KBM-7 (cell line): ENCODE data around the gene MRPL27.

Experiments used
- DNase-seq: peaks from one replicate; pipeline ENCODE4 v3.0.0-alpha.2; 2015
- in situ Hi-C: fragments of 300-500 bp; cut with MboI; formaldehyde crosslinking; loops from 2 replicates; pipeline ENCODE4 v1.14.3; 2020; ENCODE audit warnings: low sequenced_read_pairs, low pct_unique_long_range_greater_than_20kb, mixed read lengths

Gene MRPL27

DNA sequence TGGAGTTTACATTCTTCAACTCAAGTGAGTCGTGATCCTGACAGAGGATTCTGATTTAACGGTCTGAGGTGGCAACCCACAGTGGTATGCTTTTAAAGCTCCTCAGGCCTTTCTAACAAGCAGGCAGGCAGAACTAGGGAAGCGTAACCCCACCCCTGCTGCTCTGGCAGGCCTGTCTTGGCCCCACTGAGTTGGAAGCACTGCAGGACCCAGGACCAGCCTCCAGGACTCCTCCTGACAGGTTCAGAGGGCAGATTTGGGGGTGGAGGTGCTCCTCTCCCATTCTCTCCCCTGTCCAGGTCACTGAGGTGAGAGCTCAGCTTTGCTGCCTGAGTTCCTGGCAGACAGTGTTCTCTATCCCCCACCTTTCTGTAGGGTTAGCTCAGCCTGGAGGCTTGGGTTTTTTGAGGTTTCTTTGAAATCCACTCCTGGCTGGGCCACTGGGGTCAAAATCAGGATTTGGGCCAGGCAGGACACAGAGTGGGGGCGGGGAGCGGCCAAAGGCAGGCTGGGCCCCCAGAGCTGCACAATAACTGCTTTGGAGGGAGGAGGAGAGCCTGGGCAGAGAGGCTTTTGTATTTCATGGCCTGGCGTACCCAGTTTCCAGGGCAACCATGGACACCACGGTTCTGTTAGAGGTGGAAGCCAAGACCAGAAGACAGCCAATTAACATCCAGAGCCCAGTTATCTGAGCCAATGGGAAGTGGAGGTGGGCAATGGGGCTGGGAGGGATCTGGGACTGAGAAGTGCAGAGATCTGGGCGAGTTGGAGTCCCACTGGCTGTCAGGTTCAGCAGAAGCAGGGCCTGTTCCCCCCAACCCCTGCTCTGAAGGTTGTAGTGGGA, 9.5 kb downstream of the MRPL27 start:
- in situ Hi-C loops = no loop called here
- peak; percentile 26 for DNase-seq

DNA sequence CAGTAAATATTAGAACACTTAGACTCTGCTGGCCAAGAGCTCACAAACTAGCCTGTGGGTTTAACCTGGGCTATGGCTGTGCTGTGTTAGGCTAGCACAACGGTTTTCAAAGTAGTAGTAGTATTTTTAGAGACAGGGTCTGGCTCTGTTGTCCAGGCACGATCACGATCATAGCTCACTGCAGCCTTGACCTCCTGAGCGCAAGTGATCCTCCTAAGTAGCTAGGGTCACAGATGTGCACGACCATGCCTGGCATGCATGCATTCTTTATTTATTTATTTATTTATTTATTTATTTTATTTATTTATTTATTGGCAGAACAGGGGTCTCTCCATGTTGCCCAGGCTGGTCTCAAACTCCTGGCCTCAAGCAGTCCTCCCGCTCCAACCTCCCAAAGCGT, 10.3 kb downstream of the MRPL27 start:
- no peak for DNase-seq
- in situ Hi-C loops = no loop called here

- in situ Hi-C loops = no loop called here
- DNase-seq = peak; percentile 79
Measured at GRCh38 chr17:50361561-50362480, 11.2 kb downstream of the MRPL27 start.

DNA sequence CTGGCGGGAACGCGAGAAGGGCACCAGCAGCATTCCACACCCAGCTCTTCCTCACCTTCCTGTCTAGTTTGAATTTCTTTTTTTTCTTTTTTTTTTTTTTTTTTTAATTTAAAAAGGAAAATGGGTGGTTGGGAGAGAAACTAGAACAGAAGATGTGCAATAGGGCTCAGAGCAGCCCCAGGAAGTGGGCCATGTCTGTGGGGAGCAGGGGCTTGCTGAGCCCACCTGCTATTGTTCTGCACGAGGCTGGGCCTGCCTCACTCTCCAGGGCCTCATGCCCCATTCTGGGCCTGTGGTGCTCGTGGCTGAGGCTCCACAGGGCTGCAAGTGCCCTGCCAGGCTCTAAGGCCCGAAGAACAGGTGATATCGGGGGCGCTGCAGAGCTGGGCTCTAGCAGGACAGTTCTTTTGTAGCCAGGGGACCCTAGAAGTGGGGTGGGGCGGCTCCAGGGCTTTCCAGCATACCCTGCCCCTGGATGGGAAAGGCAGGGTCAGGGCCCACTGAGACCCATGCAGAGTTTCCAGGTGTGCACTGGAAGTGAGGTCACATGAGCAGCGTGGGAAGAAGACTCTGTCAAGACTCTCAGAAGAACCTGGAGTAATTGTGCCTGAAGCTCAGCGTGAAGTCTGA, 12.4 kb downstream of the MRPL27 start:
- DNase-seq = no peak
- in situ Hi-C loops = no loop called here

DNA sequence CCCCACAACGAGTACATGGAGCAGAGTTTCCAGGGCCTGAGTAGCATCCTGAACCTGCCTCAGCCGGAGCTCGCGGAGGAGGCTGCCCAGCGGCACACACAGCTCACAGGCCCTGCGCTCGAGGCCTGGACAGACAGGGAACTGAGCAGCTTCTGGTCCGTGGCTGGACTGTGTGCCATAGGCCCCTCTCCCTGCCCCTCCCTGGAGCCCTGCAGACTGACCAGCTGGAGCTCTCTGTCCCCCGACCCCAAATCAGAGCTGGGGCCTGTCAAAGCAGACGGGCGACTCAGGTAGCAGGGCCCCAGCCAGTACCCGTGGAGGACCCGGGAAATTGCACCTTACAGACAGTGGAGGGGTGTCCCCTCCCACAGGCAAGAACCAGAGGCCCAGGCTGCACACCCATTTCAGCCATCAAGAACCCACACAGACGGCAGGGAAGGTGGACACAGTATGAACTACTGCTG, 13.0 kb downstream of the MRPL27 start:
- no peak for DNase-seq
- in situ Hi-C loops = no loop called here

DNA sequence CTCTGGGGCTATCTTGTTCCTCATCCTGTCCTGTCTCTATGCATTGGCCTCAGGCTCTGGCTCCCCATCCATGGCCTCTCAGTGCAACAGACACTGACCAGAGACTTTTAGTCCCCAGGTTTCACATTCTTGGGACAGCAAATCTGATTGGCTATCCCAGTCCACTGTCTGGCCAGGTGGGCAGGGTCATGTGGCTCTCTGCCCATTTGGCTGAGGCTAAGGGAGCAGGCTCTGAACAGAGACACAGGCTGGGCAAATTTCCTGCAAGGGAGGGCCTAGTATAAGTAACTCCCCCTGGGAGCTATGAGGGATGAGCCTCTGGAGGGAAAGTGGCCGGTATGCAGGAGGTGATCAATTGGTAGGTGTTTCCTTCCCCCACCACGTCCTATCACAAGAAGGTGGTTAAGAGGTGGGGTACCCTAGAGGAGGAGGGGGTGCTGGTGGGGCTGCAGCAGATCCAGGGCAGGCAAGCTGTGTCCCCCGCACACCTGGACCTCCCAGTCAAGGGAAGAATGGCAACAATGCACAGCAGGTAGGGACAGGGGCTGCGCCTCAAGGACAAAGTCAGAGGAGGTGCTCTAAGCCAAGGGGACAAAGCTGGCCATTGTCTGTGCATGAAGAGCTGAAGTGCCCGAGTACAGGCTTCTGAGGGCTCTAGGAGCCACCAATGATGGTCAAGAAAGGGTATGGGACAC, 13.8 kb downstream of the MRPL27 start:
- no peak for DNase-seq
- in situ Hi-C loops = no loop called here

- no peak for DNase-seq
- in situ Hi-C loops = no loop called here
Measured at GRCh38 chr17:50358177-50358576, 14.8 kb downstream of the MRPL27 start.

GRCh38 chr17:50356892-50357510, 16.0 kb downstream of the MRPL27 start:
- in situ Hi-C loops = no loop called here
- DNase-seq = no peak

DNA sequence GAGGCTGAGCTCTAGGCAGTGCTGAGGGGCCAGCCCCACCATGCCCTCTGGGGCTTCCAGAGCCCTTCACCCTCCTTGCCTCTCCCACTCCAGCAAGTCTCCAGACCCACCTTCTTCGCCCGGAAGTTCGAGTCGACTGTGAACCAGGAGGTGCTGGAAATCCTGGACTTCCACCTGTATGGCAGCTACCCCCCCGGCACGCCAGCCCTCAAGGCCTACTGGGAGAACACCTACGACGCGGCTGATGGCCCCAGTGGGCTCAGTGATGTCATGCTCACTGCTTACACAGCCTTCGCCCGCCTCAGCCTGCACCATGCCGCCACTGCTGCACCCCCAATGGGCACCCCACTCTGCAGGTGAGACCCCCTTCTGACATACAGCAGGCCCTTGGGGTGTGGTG, 16.6 kb downstream of the MRPL27 start:
- no peak for DNase-seq
- in situ Hi-C loops = no loop called here

- in situ Hi-C loops = no loop called here
- DNase-seq = no peak
Measured at GRCh38 chr17:50355701-50356341, 17.2 kb downstream of the MRPL27 start.

DNA sequence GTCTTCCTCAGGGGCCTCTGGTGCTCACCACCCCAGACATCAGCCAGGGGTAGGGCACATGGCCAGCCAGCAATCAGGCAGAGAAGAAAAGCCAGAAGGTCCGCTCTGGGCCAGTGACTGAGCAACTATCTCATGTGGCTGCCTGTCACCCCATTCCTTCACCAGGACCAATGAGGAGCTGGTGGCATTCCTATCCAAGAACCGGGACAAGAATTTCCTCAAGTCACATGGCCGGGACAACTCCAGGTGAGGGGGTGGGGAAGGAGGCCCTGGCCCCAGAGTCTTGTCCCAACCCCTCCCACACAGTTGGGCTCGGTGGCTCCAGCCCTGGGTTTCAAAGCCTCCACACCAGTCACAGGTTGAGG, 17.7 kb downstream of the MRPL27 start:
- DNase-seq = no peak
- in situ Hi-C loops = no loop called here

DNA sequence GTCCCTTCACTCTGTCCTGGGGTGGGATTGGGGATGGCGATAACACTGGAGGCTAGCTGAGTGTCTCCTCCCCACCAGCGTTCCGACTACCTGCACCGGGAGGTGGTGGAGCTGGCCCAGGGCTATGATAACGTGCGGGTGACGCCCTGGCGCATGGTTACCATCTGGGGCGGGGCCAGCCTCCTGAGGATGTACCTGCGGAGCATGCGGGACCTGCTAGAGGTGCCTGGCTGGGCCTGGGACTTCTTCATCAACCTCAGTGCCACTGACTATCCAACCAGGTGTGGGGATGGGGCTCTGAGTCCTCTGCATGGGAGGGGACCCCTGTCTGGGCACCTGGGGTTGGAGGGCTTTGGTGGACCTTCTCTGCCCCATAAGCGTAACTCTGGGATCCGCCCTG, 18.2 kb downstream of the MRPL27 start:
- DNase-seq = no peak
- in situ Hi-C loops = no loop called here

GRCh38 chr17:50354198-50354597, 18.8 kb downstream of the MRPL27 start:
- no peak for DNase-seq
- in situ Hi-C loops = no loop called here

GRCh38 chr17:50353600-50354195, 19.3 kb downstream of the MRPL27 start:
- no peak for DNase-seq
- in situ Hi-C loops = no loop called here

GRCh38 chr17:50352693-50353599, 20.0 kb downstream of the MRPL27 start:
- no peak for DNase-seq
- in situ Hi-C loops = no loop called here

DNA sequence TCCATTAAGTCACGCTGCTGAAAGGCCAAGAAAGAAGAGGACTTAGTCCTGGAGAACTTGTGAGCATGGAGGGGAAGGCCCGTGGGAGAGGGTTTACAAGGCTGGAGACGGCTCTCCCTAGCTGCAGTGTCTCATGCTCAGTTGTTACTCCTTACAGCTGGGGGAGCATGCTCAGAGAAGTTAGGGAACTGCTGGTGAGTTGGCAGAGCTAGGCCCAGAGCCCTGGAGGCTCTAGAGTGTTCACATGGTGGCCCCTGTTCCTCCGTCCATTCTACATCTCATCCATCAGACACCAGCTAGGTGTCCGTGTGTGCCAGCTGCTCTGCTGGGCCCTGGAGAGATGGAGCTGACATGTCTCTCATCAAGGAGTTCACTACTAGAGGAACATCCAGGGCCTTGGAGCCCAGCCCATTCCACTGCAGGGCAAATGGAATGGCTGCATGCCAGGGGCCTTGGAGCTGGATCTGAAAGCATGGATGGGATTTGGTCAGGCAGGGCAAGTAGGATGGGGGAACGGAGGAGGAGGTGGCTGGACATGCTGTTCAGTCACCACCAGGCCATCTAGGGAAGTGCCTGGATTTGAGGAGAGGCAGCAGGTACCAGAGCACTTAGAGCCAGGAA, 20.8 kb downstream of the MRPL27 start:
- DNase-seq = no peak
- in situ Hi-C loops = no loop called here

- in situ Hi-C loops = no loop called here
- DNase-seq = no peak
Measured at GRCh38 chr17:50350733-50351132, 22.3 kb downstream of the MRPL27 start.
